ENCODE measurements around the gene SERTAD4. TPM values are rescaled to one million over a fixed set of nuclear protein-coding genes. Genes with fewer than 3 reads are reported as not detected.

The SERTAD4 gene
- total RNA-seq, 1 donor from 2014 or later, result 3.4 TPM

- no peak for ATAC-seq
- DNase-seq, result no peak
- Histone ChIP-seq H3K4me1 (no peaks in the 10 kb centered on the region), H3K36me3 (no peaks in the 10 kb centered on the region), H3K4me3 (no peak overlapping the region), H3K27ac (no peak overlapping the region), H3K9me3 (peaks cover 6% of the 10 kb centered on the region), H3K27me3 (peaks cover 6% of the 10 kb centered on the region)
- intact Hi-C loops (cut with DNase I), result no loop called here
- TF ChIP-seq, protein P1, sequence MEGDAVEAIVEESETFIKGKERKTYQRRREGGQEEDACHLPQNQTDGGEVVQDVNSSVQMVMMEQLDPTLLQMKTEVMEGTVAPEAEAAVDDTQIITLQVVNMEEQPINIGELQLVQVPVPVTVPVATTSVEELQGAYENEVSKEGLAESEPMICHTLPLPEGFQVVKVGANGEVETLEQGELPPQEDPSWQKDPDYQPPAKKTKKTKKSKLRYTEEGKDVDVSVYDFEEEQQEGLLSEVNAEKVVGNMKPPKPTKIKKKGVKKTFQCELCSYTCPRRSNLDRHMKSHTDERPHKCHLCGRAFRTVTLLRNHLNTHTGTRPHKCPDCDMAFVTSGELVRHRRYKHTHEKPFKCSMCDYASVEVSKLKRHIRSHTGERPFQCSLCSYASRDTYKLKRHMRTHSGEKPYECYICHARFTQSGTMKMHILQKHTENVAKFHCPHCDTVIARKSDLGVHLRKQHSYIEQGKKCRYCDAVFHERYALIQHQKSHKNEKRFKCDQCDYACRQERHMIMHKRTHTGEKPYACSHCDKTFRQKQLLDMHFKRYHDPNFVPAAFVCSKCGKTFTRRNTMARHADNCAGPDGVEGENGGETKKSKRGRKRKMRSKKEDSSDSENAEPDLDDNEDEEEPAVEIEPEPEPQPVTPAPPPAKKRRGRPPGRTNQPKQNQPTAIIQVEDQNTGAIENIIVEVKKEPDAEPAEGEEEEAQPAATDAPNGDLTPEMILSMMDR (IDR thresholded peaks at IDR 0.05), result no peak
These were observed 47.6 kb downstream of the SERTAD4 start for GRCh38 chr1:210280221-210280620.

DNA sequence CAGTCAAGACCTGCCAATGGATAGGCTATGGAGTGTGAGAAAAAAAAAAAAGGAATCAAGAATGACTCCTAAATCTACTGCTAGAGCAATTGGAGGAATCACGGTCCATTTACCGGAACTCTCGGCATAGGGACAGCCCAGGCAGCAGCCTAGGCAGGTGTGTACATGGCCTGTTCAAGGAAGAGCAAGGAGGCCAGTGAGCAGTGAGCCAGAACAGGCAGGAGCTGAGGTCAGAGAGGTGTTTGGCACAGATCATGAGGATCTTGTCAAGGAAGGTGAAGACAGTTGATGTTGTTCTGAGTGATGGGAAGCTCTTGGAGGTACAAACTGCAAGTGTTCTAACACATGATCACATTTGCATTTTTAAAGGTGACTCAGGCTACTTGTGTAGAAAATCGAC, 55.5 kb downstream of the SERTAD4 start:
- TF ChIP-seq, protein P1 (IDR thresholded peaks at IDR 0.05), result no peak
- intact Hi-C loops (cut with DNase I), result no loop called here
- no peak for ATAC-seq
- H3K4me1 ChIP-seq, result peaks cover 13% of the 10 kb centered on the region
- no peaks in the 10 kb centered on the region for H3K36me3 ChIP-seq
- peaks cover 3% of the 10 kb centered on the region for H3K27me3 ChIP-seq
- no peak for DNase-seq
- H3K27ac ChIP-seq, result no peak overlapping the region
- no peaks in the 10 kb centered on the region for H3K9me3 ChIP-seq
- no peak overlapping the region for H3K4me3 ChIP-seq

DNA sequence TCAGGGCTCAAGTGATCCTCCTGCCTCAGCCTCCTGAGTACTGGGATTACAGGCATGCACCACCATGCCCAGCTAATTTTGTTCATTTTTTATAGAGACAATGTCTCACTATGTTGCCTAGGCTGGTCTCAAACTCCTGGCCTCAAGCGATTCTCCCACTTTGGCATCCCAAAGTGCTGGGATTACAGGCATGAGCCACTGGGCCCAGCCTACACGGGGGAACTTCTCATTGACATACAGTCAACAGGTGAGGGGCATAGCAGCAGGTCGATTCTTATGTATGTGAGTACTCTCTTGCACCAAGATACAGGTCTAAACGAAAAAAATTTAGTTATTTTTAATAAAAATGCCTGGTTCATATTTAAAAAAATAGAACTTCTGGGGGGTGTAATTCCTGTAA, 56.7 kb downstream of the SERTAD4 start:
- Histone ChIP-seq H3K27ac (no peak overlapping the region), H3K27me3 (no peaks in the 10 kb centered on the region)
- intact Hi-C loops (cut with DNase I), result no loop called here

DNA sequence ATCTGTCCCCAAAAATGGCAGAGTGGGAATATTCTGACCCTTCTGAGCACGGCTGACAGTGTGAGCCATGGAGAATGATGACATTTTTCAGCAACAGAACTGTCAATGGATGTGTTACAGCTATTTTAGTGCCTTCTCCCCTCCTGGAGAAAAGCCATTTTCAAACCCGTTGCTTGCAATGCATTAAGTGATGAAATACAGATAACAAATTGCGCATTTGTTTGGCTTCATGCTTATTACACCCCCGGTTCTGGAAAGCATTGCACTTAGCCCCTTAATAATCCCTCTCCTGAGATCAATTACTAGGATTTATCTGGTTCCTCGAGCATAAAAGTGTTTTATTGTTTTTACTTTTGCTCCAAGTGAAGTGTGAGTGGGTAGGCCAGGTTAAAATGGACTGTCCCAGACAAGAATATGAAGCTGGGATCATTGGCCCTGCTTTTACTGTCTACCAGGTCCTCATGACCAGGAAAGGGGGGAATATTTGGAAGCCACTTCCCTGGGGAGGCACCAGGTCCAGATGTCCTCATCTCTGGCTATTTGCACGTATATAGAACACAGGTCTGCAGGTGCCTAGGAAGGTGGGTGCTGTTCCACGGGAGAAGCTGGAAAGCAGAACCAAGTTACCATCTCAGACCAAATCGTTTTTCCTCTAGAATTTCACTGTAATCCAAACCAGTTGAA, 58.6 kb downstream of the SERTAD4 start:
- ATAC-seq, result no peak
- intact Hi-C loops (cut with DNase I), result no loop called here
- Histone ChIP-seq H3K9me3 (no peaks in the 10 kb centered on the region), H3K36me3 (no peaks in the 10 kb centered on the region), H3K4me1 (peaks cover 27% of the 10 kb centered on the region), H3K27me3 (no peaks in the 10 kb centered on the region), H3K4me3 (no peak overlapping the region), H3K27ac (no peak overlapping the region)
- DNase-seq, result no peak
- TF ChIP-seq, protein P1 (IDR thresholded peaks at IDR 0.05), result no peak

More for the DNA sequence above, 56.7 kb downstream of the SERTAD4 start:
- H3K4me1 ChIP-seq, result peaks cover 21% of the 10 kb centered on the region
- TF ChIP-seq, protein P1 (IDR thresholded peaks at IDR 0.05), result no peak
- ATAC-seq (no peak), DNase-seq (no peak)
- H3K9me3 ChIP-seq, result no peaks in the 10 kb centered on the region
- no peaks in the 10 kb centered on the region for H3K36me3 ChIP-seq
- H3K4me3 ChIP-seq, result no peak overlapping the region

DNA sequence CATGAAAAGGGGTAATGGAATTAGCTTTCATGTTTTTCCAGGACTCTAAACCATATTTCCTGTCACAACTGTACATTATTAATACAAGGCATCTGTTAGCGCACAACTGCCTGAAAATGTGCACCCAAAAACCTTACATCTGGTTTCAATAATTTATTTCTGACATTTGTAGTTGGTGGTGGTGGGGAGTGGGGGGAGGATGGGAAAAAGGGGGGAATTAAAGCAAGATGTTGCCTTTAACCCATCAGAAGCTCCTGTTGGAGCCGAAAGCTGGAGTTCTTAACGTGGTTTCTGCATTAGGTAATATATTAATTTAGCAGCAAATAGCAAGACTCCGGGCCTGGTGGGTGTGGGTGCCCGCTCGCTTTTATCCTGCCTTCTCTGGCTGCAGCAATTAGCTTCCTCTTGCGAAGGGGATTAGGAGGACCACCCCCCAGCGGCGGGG, 59.2 kb downstream of the SERTAD4 start:
- TF ChIP-seq, protein P1 (IDR thresholded peaks at IDR 0.05), result no peak
- H3K4me1 ChIP-seq, result peaks cover 27% of the 10 kb centered on the region
- ATAC-seq, result peak; percentile 7
- intact Hi-C loops (cut with DNase I), result no loop called here
- H3K27me3 ChIP-seq, result no peaks in the 10 kb centered on the region
- no peak for DNase-seq
- no peaks in the 10 kb centered on the region for H3K9me3 ChIP-seq
- peak overlapping the region; percentile 49 for H3K4me3 ChIP-seq
- H3K27ac ChIP-seq, result peak overlapping the region; percentile 71
- H3K36me3 ChIP-seq, result no peaks in the 10 kb centered on the region
